GM21360 (cell line): ENCODE results near the gene USP20.

Source experiments
- ATAC-seq: cut with Tn5 transposase; IDR thresholded peaks from one replicate; pipeline ENCODE4 v1.9.1; 2021; ENCODE audit warnings: mild to moderate bottlenecking, moderate library complexity; ENCODE audit not compliant: unreplicated experiment

Gene USP20

DNA sequence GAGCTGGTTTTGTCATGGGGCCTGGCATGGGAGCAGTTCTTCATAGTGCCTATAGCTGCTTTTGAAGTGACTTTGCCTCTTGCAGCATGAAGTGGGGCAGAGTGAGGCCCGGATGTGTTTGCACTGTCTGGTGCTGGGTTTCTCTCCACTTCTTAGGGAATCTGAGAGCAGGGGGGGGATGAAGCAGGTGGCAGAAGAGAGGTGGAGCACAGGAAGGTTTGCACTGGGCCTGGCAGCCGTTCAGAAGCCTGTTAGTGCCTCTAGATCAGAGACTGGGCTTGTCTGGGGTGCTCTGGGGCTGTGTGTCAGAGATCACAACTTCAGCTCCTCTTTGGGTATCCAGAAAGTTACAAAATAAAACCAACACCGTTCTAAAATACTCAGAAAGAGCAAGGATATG, 18.4 kb downstream of the USP20 start:
- ATAC-seq = no peak

DNA sequence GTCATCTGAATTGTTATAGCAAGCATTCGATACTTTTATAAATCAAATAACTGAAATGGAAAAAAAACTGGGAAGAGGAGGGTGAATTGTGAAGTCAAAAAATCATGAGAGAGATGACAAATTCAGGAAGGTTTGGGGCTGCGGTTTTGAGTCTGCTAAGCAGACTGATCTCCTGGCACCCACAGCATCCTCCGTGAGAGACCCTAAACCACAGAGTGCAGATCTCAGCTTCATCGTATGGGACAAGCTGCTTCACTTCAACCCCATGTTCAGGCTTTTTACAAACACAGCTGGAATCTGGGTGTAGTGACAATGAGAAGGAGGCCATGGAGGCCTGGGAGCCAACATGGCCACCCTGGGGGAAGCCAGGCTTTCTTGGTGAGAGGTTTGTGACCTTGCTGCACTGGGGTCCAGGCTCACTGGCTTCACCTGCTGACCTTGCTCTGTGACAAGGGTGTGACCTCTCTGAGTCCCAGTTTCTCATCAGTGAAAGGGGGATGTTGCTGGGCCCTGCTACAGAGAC, 19.4 kb downstream of the USP20 start:
- no peak for ATAC-seq

DNA sequence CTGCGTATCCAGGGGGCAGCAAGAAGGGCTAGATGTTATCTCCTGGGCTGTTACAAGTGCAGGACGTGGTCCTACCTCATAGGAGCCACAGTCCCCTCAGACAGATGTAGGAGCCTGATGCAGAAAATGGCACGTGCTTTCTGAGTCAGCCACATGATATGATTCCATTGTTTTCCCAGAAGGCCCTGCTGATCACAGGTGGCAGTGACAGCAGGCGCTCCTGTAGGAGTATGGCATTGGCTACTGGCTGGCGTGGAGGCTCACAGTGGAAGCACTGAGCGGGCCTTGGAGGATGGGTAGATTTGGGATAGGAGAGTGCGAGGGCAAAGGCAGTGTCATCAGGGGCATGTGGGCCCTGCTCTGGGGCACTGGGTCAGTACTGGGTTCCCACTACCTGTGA, 21.9 kb downstream of the USP20 start:
- ATAC-seq = no peak

- no peak for ATAC-seq
Observed at GRCh38 chr9:129858167-129858962, 23.1 kb downstream of the USP20 start.

GRCh38 chr9:129860653-129861446, 25.6 kb downstream of the USP20 start:
- no peak for ATAC-seq

DNA sequence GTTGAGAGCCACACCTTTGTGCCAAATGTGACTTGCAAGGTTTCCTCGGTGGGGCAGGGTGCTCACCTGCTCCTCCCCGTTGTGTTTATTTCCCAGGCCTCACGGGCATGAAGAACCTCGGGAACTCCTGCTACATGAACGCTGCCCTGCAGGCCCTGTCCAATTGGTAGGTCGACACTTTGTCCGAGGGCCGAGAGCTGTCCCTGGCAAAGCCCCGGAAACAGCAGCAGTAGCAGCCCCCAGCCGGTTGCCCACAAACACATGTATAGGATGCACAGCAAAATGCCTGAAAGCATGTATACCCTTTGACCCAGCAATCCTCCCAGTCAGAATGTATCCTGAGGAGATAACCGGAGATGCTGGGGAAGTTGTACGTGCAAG, 26.2 kb downstream of the USP20 start:
- ATAC-seq = no peak

DNA sequence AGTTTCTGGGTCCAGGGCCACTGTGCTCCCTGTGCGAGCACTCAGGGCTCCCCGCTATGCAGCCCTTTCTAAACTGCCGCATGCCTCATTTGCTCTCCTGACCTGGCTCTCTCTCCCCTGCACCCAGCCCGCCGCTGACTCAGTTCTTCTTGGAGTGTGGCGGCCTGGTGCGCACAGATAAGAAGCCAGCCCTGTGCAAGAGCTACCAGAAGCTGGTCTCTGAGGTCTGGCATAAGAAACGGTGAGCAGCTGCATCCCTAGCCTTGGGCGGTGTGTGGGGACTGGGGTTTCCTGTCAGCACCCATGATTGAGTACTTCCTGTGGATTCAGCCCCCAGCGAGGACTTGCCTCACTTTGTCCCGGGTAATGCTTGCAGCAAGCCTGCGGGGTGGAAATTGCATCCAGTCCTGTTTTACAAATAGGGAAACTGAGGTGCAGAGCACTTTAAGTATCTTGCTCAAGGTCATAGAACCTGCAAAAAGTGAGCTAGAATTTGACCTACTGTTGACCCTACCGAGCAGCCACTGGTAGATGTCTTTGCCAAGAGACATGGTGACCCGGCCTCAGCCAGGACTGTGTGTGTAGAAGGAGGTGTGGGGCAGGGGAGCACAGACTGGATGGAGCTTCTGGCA, 27.9 kb downstream of the USP20 start:
- ATAC-seq = no peak

DNA sequence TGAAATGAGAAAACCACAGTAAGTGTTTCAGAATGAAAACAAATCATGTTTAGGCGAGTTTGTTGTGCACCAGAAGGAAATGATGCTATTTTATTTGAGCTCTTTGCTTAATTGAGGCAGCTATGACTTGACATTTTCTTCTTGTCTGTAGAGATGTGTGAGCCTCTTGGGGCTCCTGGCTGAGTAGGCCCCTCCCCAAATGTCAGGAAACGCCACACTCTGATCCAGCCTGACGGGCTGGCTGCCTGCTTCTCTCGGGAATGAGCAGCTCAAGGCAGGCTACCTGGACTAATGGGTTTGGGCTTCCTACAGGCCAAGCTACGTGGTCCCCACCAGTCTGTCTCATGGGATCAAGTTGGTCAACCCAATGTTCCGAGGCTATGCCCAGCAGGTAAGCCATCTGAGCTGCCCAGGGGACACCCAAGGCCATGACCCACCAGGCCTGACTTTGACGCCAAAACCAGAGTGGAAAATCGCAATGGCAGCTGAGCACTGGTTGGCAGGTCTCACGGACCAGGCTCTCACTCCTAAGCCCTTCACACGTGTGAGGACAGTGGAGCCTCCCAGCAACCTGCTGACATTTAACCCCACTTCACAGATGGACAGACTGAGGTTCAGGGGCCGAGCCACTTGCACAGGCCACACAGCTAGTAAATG, 29.9 kb downstream of the USP20 start:
- no peak for ATAC-seq

- ATAC-seq = no peak
Observed at GRCh38 chr9:129865668-129866320, 30.5 kb downstream of the USP20 start.

GRCh38 chr9:129866394-129867135, 31.3 kb downstream of the USP20 start:
- ATAC-seq = no peak

GRCh38 chr9:129867136-129868022, 32.1 kb downstream of the USP20 start:
- ATAC-seq = no peak

DNA sequence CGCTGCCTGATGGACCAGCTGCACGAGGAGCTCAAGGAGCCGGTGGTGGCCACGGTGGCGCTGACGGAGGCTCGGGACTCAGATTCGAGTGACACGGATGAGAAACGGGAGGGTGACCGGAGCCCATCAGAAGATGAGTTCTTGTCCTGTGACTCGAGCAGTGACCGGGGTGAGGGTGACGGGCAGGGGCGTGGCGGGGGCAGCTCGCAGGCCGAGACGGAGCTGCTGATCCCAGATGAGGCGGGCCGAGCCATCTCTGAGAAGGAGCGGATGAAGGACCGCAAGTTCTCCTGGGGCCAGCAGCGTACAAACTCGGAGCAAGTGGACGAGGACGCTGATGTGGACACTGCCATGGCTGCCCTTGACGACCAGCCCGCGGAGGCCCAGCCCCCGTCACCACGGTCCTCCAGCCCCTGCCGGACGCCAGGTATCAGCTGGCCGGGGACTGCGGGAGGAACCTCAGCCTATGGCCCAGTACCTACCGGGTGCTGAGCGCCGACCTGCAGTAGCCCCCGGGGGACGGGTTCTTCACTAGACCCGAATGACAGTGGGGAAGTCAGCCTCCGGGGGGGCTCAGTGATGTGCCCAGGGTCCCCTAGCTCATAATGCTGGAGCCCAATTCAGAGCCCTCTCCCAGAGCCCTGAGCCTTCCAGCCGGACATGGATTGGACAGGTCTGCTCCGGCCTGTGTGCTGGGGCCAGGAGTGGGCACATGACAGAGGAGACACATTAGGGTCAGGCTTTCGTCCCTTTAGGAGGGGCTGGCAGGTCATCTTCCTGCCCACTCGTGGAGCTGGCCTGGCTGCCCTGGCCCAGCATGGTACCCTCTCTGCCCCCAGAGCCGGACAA, 33.0 kb downstream of the USP20 start:
- ATAC-seq = no peak

GRCh38 chr9:129868872-129869486, 33.7 kb downstream of the USP20 start:
- no peak for ATAC-seq

DNA sequence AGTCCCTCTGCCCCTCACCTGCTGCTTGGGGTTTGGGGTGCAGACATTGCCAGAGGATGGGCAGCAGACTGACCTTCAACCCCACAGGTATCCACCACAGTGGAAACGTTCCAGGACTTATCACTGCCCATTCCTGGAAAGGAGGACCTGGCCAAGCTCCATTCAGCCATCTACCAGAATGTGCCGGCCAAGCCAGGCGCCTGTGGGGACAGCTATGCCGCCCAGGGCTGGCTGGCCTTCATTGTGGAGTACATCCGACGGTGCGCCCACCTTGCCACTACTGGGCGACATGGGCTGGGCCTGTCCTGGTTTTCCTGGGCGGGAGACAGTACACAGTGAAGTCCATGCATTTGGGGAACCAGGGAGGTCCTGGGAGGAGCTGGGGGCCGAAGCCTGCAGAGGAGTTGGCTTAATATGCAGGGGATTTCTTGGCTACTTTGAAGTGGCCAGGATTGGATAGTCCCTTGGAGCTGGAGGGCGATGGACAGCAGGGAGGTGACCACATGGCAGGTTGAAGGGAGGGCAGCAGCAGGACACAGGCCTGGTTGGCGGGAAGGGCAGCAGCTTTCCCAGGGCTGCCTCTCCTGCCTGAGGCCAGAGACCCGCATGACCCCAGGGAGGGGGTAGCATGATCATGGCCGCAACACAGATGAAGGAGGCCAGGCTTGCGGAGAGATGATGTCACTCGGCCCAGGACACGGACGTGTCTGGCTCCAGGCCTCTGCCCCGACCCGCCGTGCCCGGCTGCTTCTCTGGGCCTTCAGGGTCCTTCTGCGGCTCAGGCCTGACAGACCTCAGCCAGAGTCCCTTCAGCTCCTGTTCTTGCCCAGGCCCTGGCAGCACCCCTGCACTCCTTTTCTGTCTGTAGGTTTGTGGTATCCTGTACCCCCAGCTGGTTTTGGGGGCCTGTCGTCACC, 34.6 kb downstream of the USP20 start:
- no peak for ATAC-seq

- no peak for ATAC-seq
Observed at GRCh38 chr9:129871046-129871445, 35.8 kb downstream of the USP20 start.

DNA sequence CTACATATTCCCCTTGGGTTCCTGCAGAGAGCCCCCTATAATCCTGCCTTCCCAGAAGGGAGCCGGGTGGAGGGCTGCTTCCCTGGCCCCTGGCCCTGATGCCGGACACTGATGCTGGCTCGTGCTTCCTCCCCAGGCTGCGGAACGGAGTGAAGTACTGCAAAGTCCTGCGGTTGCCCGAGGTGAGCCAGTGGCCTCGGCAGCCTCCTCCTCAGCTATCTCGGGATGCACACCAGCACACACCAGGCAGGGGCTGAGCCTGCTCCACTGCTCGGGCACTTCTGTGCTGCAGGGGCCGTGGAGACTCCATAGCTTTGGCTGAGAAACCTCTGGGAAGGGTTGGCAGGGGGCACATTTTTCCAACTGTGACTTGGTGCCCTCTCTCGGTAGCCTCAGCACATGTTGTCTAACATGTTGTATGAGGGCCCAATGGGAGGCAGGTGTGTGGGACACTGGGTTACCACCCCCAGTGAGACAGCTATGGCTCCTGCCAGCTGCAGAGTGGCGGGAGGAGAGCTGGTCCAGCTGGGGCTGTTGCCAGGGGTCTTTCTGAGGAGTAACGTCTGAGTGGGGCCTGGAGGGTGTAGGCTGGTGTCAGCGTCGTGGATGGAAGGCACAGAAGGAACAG, 38.4 kb downstream of the USP20 start:
- ATAC-seq = no peak
